Spleen (tissue), 7 donors: Measurements from ENCODE around the gene ITPA.

Experiments used
- CTCF ChIP-seq, 11 experiments: fragments of 200-600 bp in 7 of 11; fragments of 450-650 bp in 4 of 11; sonication (generic) in 4 of 11; IDR thresholded peaks in 8 of 11; conservative IDR thresholded peaks in 3 of 11; 1 replicate in 7 of 11; 2 replicates in 4 of 11; pipeline versions ENCODE4 v1.4.0 to v1.8.0; 2016 to 2021; ENCODE audit warnings: antibody characterized with exemption in 11 of 11, inconsistent platforms in 4 of 11, mild to moderate bottlenecking in 1 of 11
- POLR2A ChIP-seq, 3 donors: fragments of 450-650 bp; IDR thresholded peaks; one replicate each; pipeline ENCODE4 v1.5.1; 2017; ENCODE audit warnings: antibody characterized with exemption in 3 of 3, mild to moderate bottlenecking in 1 of 3
- POLR2AphosphoS5 ChIP-seq, 3 donors: sonication (generic); formaldehyde crosslinking; IDR thresholded peaks; one replicate each; pipeline ENCODE4 v1.5.1; 2017; ENCODE audit warnings: antibody characterized with exemption in 3 of 3
- donor health status: DM: no; HTN: no; CAD: no; lungs with moderate emphysema.
- donor health status: DM: no; HTN: no; CAD: no.
- donor health status: DM: no; HTN: no; CAD: no.

GRCh38 chr20:3160418-3160817 lies 48.9 kb upstream of the ITPA start:
- TF ChIP-seq CTCF (IDR thresholded peaks at IDR 0.05 in 8 of 11, conservative IDR thresholded peaks at IDR 0.05 in 3 of 11): no peak
- no peak for TF ChIP-seq POLR2A (IDR thresholded peaks at IDR 0.05)
- TF ChIP-seq POLR2AphosphoS5 (IDR thresholded peaks at IDR 0.05): no peak
